CD4-positive, alpha-beta memory T cell (primary cell): Measurements from ENCODE around the gene GPRC5B. TPM values are rescaled to one million over a fixed set of nuclear protein-coding genes. Genes with fewer than 3 reads are reported as not detected.

Experiments
- CTCF ChIA-PET: fragments of 350-600 bp; sonication (Branson Sonifier 250); formaldehyde crosslinking; loops from one replicate; lab custom pipeline; 2021; ENCODE audit warnings: inconsistent platforms; ENCODE audit not compliant: partially characterized antibody; lab: Charles Lee
- POLR2A ChIA-PET: fragments of 350-600 bp; sonication (Branson Sonifier 250); formaldehyde crosslinking; loops from one replicate; lab custom pipeline; 2021; ENCODE audit not compliant: partially characterized antibody; lab: Charles Lee
- DNase-seq, 5 donors: peaks; one replicate each; pipeline versions ENCODE4 v3.0.0 to v3.0.0-alpha.2; 2020 to 2022; ENCODE audit warnings: mixed read lengths in 1 of 5
- H3K27ac ChIP-seq: one replicate; pipeline ENCODE4 v1.7.0; 2013; ENCODE audit warnings: low read depth, low read length
- H3K27me3 ChIP-seq: 2 replicates; pipeline ENCODE4 v1.7.0; 2013; ENCODE audit warnings: mild to moderate bottlenecking, low read length, moderate library complexity; ENCODE audit not compliant: insufficient read depth
- H3K36me3 ChIP-seq: 2 replicates; pipeline ENCODE4 v1.7.0; 2013; ENCODE audit warnings: mild to moderate bottlenecking, low read length, moderate library complexity; ENCODE audit not compliant: insufficient read depth
- H3K4me1 ChIP-seq: 2 replicates; pipeline ENCODE4 v1.7.0; 2013; ENCODE audit warnings: mild to moderate bottlenecking, low read length, moderate library complexity; ENCODE audit not compliant: insufficient read depth
- H3K4me3 ChIP-seq, 2 donors: one replicate each; pipeline ENCODE4 v1.7.0; 2013; ENCODE audit warnings: low read length in 2 of 2, mild to moderate bottlenecking in 1 of 2
- H3K9me3 ChIP-seq, 2 donors: one replicate each; pipeline ENCODE4 v1.7.0; 2013; ENCODE audit warnings: low read length in 2 of 2, control low read depth in 1 of 2; ENCODE audit not compliant: control insufficient read depth in 1 of 2
- H3K27ac Mint-ChIP-seq, 7 donors: one replicate each; pipeline ENCODE4 v1.8.0; 2020 to 2021; ENCODE audit warnings: mixed read lengths in 7 of 7, mild to moderate bottlenecking in 6 of 7, inconsistent platforms in 3 of 7, moderate library complexity in 3 of 7
- H3K27me3 Mint-ChIP-seq, 2 donors: one replicate each; pipeline ENCODE4 v1.8.0; 2020 to 2021; ENCODE audit warnings: mixed read lengths in 2 of 2
- H3K36me3 Mint-ChIP-seq, 2 donors: one replicate each; pipeline ENCODE4 v1.8.0; 2020 to 2021; ENCODE audit warnings: mixed read lengths in 2 of 2, inconsistent platforms in 1 of 2, mild to moderate bottlenecking in 1 of 2
- H3K4me1 Mint-ChIP-seq, 4 donors: one replicate each; pipeline ENCODE4 v1.8.0; 2020 to 2021; ENCODE audit warnings: mixed read lengths in 4 of 4, mild to moderate bottlenecking in 1 of 4
- H3K4me3 Mint-ChIP-seq, 8 donors: one replicate each; pipeline ENCODE4 v1.8.0; 2020 to 2021; ENCODE audit warnings: mixed read lengths in 8 of 8, mild to moderate bottlenecking in 7 of 8, moderate library complexity in 6 of 8, inconsistent platforms in 3 of 8
- H3K9me3 Mint-ChIP-seq, 8 donors: one replicate each; pipeline ENCODE4 v1.8.0; 2020 to 2021; ENCODE audit warnings: mixed read lengths in 8 of 8, mild to moderate bottlenecking in 5 of 8, inconsistent platforms in 3 of 8, moderate library complexity in 1 of 8
- intact Hi-C: fragments of 100-400 bp; cut with micrococcal nuclease; formaldehyde crosslinking; loops from one replicate; pipeline ENCODE4 v1.15.1; 2023
- polyA plus RNA-seq, 2 donors: library from polyadenylated mRNA; unstranded; fragments of 300-500 nt; fragmentation: Illumina TruSeq; gene quantifications; one replicate each; pipeline ENCODE4 v1.2.3, GENCODE V29; 2021
- total RNA-seq, 2 experiments: library from RNA; stranded (reverse); gene quantifications; one replicate each; pipeline ENCODE4 v1.2.3, GENCODE V29; 2021

The GPRC5B gene
- total and polyA plus RNA-seq, 4 experiments from 2014 or later = 1.7 to 2.4 TPM; not detected in 2

- Mint-ChIP-seq H3K4me1 (no peaks in the 10 kb centered on the region), H3K4me3 (no peak overlapping the region), H3K9me3 (no peaks in the 10 kb centered on the region), H3K27ac (no peak overlapping the region), H3K27me3 (peaks cover 5% of the 10 kb centered on the region in 2 donors), H3K36me3 (no peaks in the 10 kb centered on the region)
- ChIA-PET POLR2A (no interaction called here), CTCF (no interaction called here)
- DNase-seq = no peak
- Histone ChIP-seq H3K9me3 (no peaks in the 10 kb centered on the region), H3K4me1 (no peaks in the 10 kb centered on the region), H3K36me3 (no peaks in the 10 kb centered on the region), H3K27me3 (no peaks in the 10 kb centered on the region), H3K4me3 (no peak overlapping the region), H3K27ac (no peak overlapping the region)
- intact Hi-C loops = no loop called here
Measured at GRCh38 chr16:19846436-19846835, 38.2 kb downstream of the GPRC5B start.

- POLR2A ChIA-PET = no interaction called here
- Mint-ChIP-seq H3K36me3 (no peaks in the 10 kb centered on the region), H3K4me1 (no peaks in the 10 kb centered on the region), H3K4me3 (no peak overlapping the region), H3K27ac (no peak overlapping the region), H3K9me3 (no peaks in the 10 kb centered on the region), H3K27me3 (peaks cover 2 to 5% of the 10 kb centered on the region in 2 donors)
- Histone ChIP-seq H3K4me3 (no peak overlapping the region), H3K27me3 (no peaks in the 10 kb centered on the region), H3K27ac (no peak overlapping the region), H3K9me3 (no peaks in the 10 kb centered on the region), H3K36me3 (no peaks in the 10 kb centered on the region), H3K4me1 (no peaks in the 10 kb centered on the region)
- no peak for DNase-seq
- CTCF ChIA-PET = interaction anchor here (0.7 kb wide), 1 partner anchor 62 kb away, joined by 4 read pairs; no protein-coding TSS in a partner anchor
- intact Hi-C loops = no loop called here
Measured at GRCh38 chr16:19844945-19845641, 39.6 kb downstream of the GPRC5B start.

- Mint-ChIP-seq H3K27me3 (peaks cover 0 to 2% of the 10 kb centered on the region in 2 donors), H3K36me3 (no peaks in the 10 kb centered on the region), H3K9me3 (no peaks in the 10 kb centered on the region), H3K4me1 (no peaks in the 10 kb centered on the region), H3K4me3 (no peak overlapping the region), H3K27ac (no peak overlapping the region)
- intact Hi-C loops = no loop called here
- H3K4me3 ChIP-seq = no peak overlapping the region
- POLR2A ChIA-PET = no interaction called here
- H3K9me3 ChIP-seq = no peaks in the 10 kb centered on the region
- no peaks in the 10 kb centered on the region for H3K36me3 ChIP-seq
- no peak overlapping the region for H3K27ac ChIP-seq
- CTCF ChIA-PET = no interaction called here
- H3K27me3 ChIP-seq = no peaks in the 10 kb centered on the region
- no peaks in the 10 kb centered on the region for H3K4me1 ChIP-seq
- no peak for DNase-seq
Measured at GRCh38 chr16:19843371-19843770, 41.3 kb downstream of the GPRC5B start.

GRCh38 chr16:19842426-19843157 is 42.1 kb downstream of the GPRC5B start:
- Histone ChIP-seq H3K36me3 (no peaks in the 10 kb centered on the region), H3K27me3 (no peaks in the 10 kb centered on the region), H3K4me3 (no peak overlapping the region), H3K27ac (no peak overlapping the region), H3K9me3 (no peaks in the 10 kb centered on the region), H3K4me1 (no peaks in the 10 kb centered on the region)
- intact Hi-C loops = no loop called here
- POLR2A ChIA-PET = no interaction called here
- H3K9me3 Mint-ChIP-seq = no peaks in the 10 kb centered on the region
- CTCF ChIA-PET = no interaction called here
- no peak for DNase-seq
- no peak overlapping the region for H3K27ac Mint-ChIP-seq
- H3K27me3 Mint-ChIP-seq = peaks cover 0 to 2% of the 10 kb centered on the region in 2 donors
- no peaks in the 10 kb centered on the region for H3K4me1 Mint-ChIP-seq
- H3K4me3 Mint-ChIP-seq = no peak overlapping the region
- no peaks in the 10 kb centered on the region for H3K36me3 Mint-ChIP-seq

- Histone ChIP-seq H3K9me3 (no peaks in the 10 kb centered on the region), H3K36me3 (no peaks in the 10 kb centered on the region), H3K4me3 (no peak overlapping the region), H3K4me1 (no peaks in the 10 kb centered on the region), H3K27me3 (no peaks in the 10 kb centered on the region), H3K27ac (no peak overlapping the region)
- DNase-seq = no peak
- no peaks in the 10 kb centered on the region for H3K36me3 Mint-ChIP-seq
- no peak overlapping the region for H3K27ac Mint-ChIP-seq
- no peaks in the 10 kb centered on the region for H3K9me3 Mint-ChIP-seq
- POLR2A ChIA-PET = no interaction called here
- no peaks in the 10 kb centered on the region for H3K27me3 Mint-ChIP-seq
- H3K4me3 Mint-ChIP-seq = no peak overlapping the region
- intact Hi-C loops = no loop called here
- CTCF ChIA-PET = interaction anchor here (0.7 kb wide), 1 partner anchor 258 kb away, joined by 3 read pairs; no protein-coding TSS in a partner anchor
- no peaks in the 10 kb centered on the region for H3K4me1 Mint-ChIP-seq
Measured at GRCh38 chr16:19841184-19841583, 43.5 kb downstream of the GPRC5B start.

GRCh38 chr16:19840524-19841110 is 44.0 kb downstream of the GPRC5B start:
- Mint-ChIP-seq H3K36me3 (no peaks in the 10 kb centered on the region), H3K4me3 (no peak overlapping the region), H3K27ac (no peak overlapping the region), H3K27me3 (no peaks in the 10 kb centered on the region), H3K4me1 (no peaks in the 10 kb centered on the region), H3K9me3 (no peaks in the 10 kb centered on the region)
- Histone ChIP-seq H3K27ac (no peak overlapping the region), H3K4me1 (no peaks in the 10 kb centered on the region), H3K9me3 (no peaks in the 10 kb centered on the region), H3K36me3 (no peaks in the 10 kb centered on the region), H3K4me3 (no peak overlapping the region), H3K27me3 (no peaks in the 10 kb centered on the region)
- no peak for DNase-seq
- intact Hi-C loops = no loop called here
- ChIA-PET POLR2A (no interaction called here), CTCF (no interaction called here)

- Histone ChIP-seq H3K36me3 (no peaks in the 10 kb centered on the region), H3K4me1 (no peaks in the 10 kb centered on the region), H3K4me3 (no peak overlapping the region), H3K9me3 (no peaks in the 10 kb centered on the region), H3K27me3 (no peaks in the 10 kb centered on the region), H3K27ac (no peak overlapping the region)
- H3K36me3 Mint-ChIP-seq = no peaks in the 10 kb centered on the region
- POLR2A ChIA-PET = no interaction called here
- intact Hi-C loops = no loop called here
- no peak for DNase-seq
- H3K9me3 Mint-ChIP-seq = no peaks in the 10 kb centered on the region
- no peaks in the 10 kb centered on the region for H3K4me1 Mint-ChIP-seq
- no peak overlapping the region for H3K4me3 Mint-ChIP-seq
- H3K27ac Mint-ChIP-seq = peak overlapping the region in 1 of 7 donors; percentile 32
- H3K27me3 Mint-ChIP-seq = no peaks in the 10 kb centered on the region
- CTCF ChIA-PET = no interaction called here
Measured at GRCh38 chr16:19837984-19838707, 46.5 kb downstream of the GPRC5B start.
